IMR-90 (cell line): ENCODE data around the gene CNTNAP3. TPM values are rescaled to one million over a fixed set of nuclear protein-coding genes. Genes with fewer than 3 reads are reported as not detected.
"Not testable (repeated sequence)": the region's sequence is repeated elsewhere in the genome, so short reads cannot be mapped to it uniquely, and the experiment has no call there.

ENCODE experiments used
- ATAC-seq: fragments of 200-7000 bp; cut with Tn5 transposase; 2 replicates; pipeline ENCODE4 v1.9.1; 2020; ENCODE audit warnings: low read depth, mild to moderate bottlenecking, moderate library complexity
- BruUV-seq: library from RNA; stranded (reverse); fragments of 400-500 nt; replicated peaks from 2 replicates; lab custom pipeline; 2021; lab: Mats Ljungman, UMichigan
- CTCF ChIA-PET: fragments of 300-600 bp; formaldehyde crosslinking; extraction: SDS; loops from one replicate; lab custom pipeline; 2021; ENCODE audit warnings: antibody characterized with exemption; lab: Yijun Ruan, JAX
- POLR2A ChIA-PET: fragments of 300-600 bp; sonication (Branson Sonifier 250); formaldehyde crosslinking; loops from one replicate; lab custom pipeline; 2022; ENCODE audit warnings: antibody characterized with exemption; ENCODE audit not compliant: unreplicated experiment; lab: Charles Lee
- DNase-seq: peaks from one replicate; pipeline ENCODE4 v3.0.0; 2013
- H2AFZ ChIP-seq: replicated peaks from 2 replicates; pipeline ENCODE3; 2013; ENCODE audit warnings: low read length, mild to moderate bottlenecking; ENCODE audit not compliant: poor library complexity
- H2AK5ac ChIP-seq: 2 replicates; pipeline ENCODE4 v1.6.1; 2013; ENCODE audit warnings: low read depth, low read length, inconsistent platforms
- H2AK9ac ChIP-seq: replicated peaks from 2 replicates; pipeline ENCODE3; 2013; ENCODE audit warnings: mild to moderate bottlenecking, low read depth, low read length, moderate library complexity; ENCODE audit not compliant: poor library complexity
- H2BK120ac ChIP-seq: 2 replicates; pipeline ENCODE4 v1.6.1; 2013; ENCODE audit warnings: low read depth, low read length, inconsistent platforms
- H2BK15ac ChIP-seq: 3 replicates; pipeline ENCODE4 v1.6.1; 2013; ENCODE audit warnings: low read depth, low read length, inconsistent platforms
- H2BK20ac ChIP-seq: 2 replicates; pipeline ENCODE4 v1.6.1; 2013; ENCODE audit warnings: low read depth, mild to moderate bottlenecking, inconsistent platforms, low read length, moderate library complexity
- H2BK5ac ChIP-seq: 2 replicates; pipeline ENCODE4 v1.6.1; 2013; ENCODE audit warnings: mild to moderate bottlenecking, low read depth, low read length, inconsistent platforms; ENCODE audit not compliant: poor library complexity, severe bottlenecking
- H3K14ac ChIP-seq: replicated peaks from 2 replicates; pipeline ENCODE4 v1.6.1; 2013; ENCODE audit warnings: low read depth, low read length, inconsistent platforms
- H3K18ac ChIP-seq: 2 replicates; pipeline ENCODE4 v1.6.1; 2013; ENCODE audit warnings: low read depth, low read length, control low read depth
- H3K23ac ChIP-seq: 2 replicates; pipeline ENCODE4 v1.6.1; 2013; ENCODE audit warnings: low read depth, low read length, inconsistent platforms
- H3K27ac ChIP-seq: 2 replicates; pipeline ENCODE4 v1.5.1; 2013; ENCODE audit warnings: mild to moderate bottlenecking, control low read depth, low read length; ENCODE audit not compliant: insufficient read depth
- H3K27me3 ChIP-seq: 2 replicates; pipeline ENCODE4 v1.6.1; 2013; ENCODE audit warnings: low read length; ENCODE audit not compliant: control insufficient read depth, insufficient read depth
- H3K36me3 ChIP-seq: 2 replicates; pipeline ENCODE4 v1.6.1; 2013; ENCODE audit warnings: low read length, mixed read lengths; ENCODE audit not compliant: control insufficient read depth, insufficient read depth
- H3K4ac ChIP-seq: 2 replicates; pipeline ENCODE4 v1.6.1; 2013; ENCODE audit warnings: low read depth, low read length, inconsistent platforms
- H3K4me1 ChIP-seq: 2 replicates; pipeline ENCODE4 v1.6.1; 2013; ENCODE audit warnings: low read length, mixed read lengths; ENCODE audit not compliant: control insufficient read depth, insufficient read depth
- H3K4me2 ChIP-seq: 2 replicates; pipeline ENCODE4 v1.6.1; 2013; ENCODE audit warnings: low read depth, mild to moderate bottlenecking, control low read depth, low read length, moderate library complexity
- H3K4me3 ChIP-seq: 2 replicates; pipeline ENCODE4 v1.5.1; 2013; ENCODE audit warnings: low read depth, mild to moderate bottlenecking, control low read depth, low read length, moderate library complexity; ENCODE audit not compliant: insufficient read depth
- H3K56ac ChIP-seq: 2 replicates; pipeline ENCODE4 v1.6.1; 2013; ENCODE audit warnings: low read length, inconsistent platforms; ENCODE audit not compliant: insufficient read depth; ENCODE audit errors: extremely low read depth
- H3K79me1 ChIP-seq, 2 experiments: 2 replicates each; pipeline ENCODE4 v1.6.1; 2013; ENCODE audit warnings: low read length in 2 of 2, inconsistent platforms in 1 of 2, low read depth in 1 of 2
- H3K9ac ChIP-seq: 2 replicates; pipeline ENCODE4 v1.6.1; 2013; ENCODE audit warnings: low read depth, low read length, control low read depth
- H3K9me1 ChIP-seq: 2 replicates; pipeline ENCODE4 v1.6.1; 2013; ENCODE audit warnings: low read length, inconsistent platforms; ENCODE audit not compliant: insufficient read depth
- H3K9me3 ChIP-seq: 2 replicates; pipeline ENCODE4 v1.6.1; 2013; ENCODE audit warnings: low read length; ENCODE audit not compliant: control insufficient read depth, insufficient read depth
- H4K20me1 ChIP-seq: 2 replicates; pipeline ENCODE4 v1.6.1; 2013; ENCODE audit warnings: low read length, inconsistent platforms; ENCODE audit not compliant: insufficient read depth
- H4K5ac ChIP-seq: 2 replicates; pipeline ENCODE4 v1.6.1; 2013; ENCODE audit warnings: mild to moderate bottlenecking, low read depth, low read length, control low read depth
- H4K8ac ChIP-seq, 2 experiments: 2 replicates each; pipeline ENCODE4 v1.6.1; 2013; ENCODE audit warnings: low read depth in 2 of 2, low read length in 2 of 2, control low read depth in 1 of 2, inconsistent platforms in 1 of 2
- H4K91ac ChIP-seq: 2 replicates; pipeline ENCODE4 v1.6.1; 2013; ENCODE audit warnings: low read depth, low read length, inconsistent platforms; ENCODE audit not compliant: insufficient read depth
- WGBS, 2 experiments: methylation state at CpG; one replicate each; pipeline versions ENCODE4 v1.1.5 to v1.1.7; 2013; ENCODE audit warnings: missing lambda C conversion rate in 2 of 2; ENCODE audit not compliant: insufficient read length in 1 of 2; ENCODE audit errors: extremely low coverage in 2 of 2; 5-methylcytosine and 5-hydroxymethylcytosine counted together
- dilution Hi-C: fragments of 300-500 bp; cut with HindIII; formaldehyde crosslinking; loops from one replicate; pipeline ENCODE4 v1.14.3; 2018; ENCODE audit warnings: low sequenced_read_pairs; ENCODE audit not compliant: unreplicated experiment
- in situ Hi-C: fragments of 300-500 bp; cut with MboI; formaldehyde crosslinking; loops from 3 replicates; pipeline ENCODE4 v1.14.3; 2019; ENCODE audit warnings: low sequenced_read_pairs, inconsistent platforms, mixed read lengths
- intact Hi-C: fragments of 100-400 bp; cut with micrococcal nuclease; formaldehyde crosslinking; loops from 2 replicates; pipeline ENCODE4 v1.10.0; 2022
- polyA plus RNA-seq, 3 experiments: library from polyadenylated mRNA; depleted of rRNA; stranded (reverse); fragments of >200 nt; gene quantifications; 2 replicates each; pipeline ENCODE4 v1.2.3, GENCODE V29; 2012; ENCODE audit warnings: low replicate concordance in 1 of 3
- total RNA-seq: library from RNA; depleted of rRNA; stranded (reverse); fragments of >200 nt; gene quantifications from 2 replicates; pipeline ENCODE4 v1.2.3, GENCODE V29; 2012

The CNTNAP3 gene
- total and polyA plus RNA-seq, 2 of the 4 experiments (the other 2 are of a cell fraction) = 0.90 to 1.2 TPM

DNA sequence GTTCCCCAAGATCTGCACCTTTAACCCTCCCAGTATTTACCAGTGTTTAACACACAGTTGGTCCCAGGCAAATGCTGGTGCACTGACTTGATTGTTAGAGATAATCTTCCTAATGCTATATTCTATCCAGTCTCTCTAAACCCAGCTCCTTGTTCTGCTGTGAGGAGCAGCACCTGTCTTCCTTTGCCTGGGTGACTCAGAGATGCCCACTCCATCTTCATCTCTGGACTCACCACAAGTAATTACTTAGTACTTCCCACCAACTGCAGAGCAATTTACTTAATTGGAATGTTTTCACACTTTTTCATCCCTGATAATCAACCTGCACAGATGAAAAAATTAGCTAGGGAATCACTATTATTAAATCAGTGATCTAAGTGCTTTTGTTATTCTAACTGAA, 87.6 kb downstream of the CNTNAP3 start:
- H3K79me1 ChIP-seq, H3K4me1 ChIP-seq, ATAC-seq, H4K8ac ChIP-seq, H3K27me3 ChIP-seq, H3K56ac ChIP-seq, intact Hi-C loops, H3K9ac ChIP-seq, H4K20me1 ChIP-seq, H2BK20ac ChIP-seq, H2AK5ac ChIP-seq, in situ Hi-C loops, H3K9me3 ChIP-seq, H2AFZ ChIP-seq, H3K18ac ChIP-seq, DNase-seq, H2AK9ac ChIP-seq, CTCF ChIA-PET, H3K4me3 ChIP-seq, BruUV-seq, H3K9me1 ChIP-seq, H3K14ac ChIP-seq, dilution Hi-C loops, H3K4me2 ChIP-seq, H4K5ac ChIP-seq, H3K27ac ChIP-seq, H2BK5ac ChIP-seq, H3K23ac ChIP-seq, POLR2A ChIA-PET, H3K4ac ChIP-seq, H2BK120ac ChIP-seq, H4K91ac ChIP-seq, H3K36me3 ChIP-seq, H2BK15ac ChIP-seq: not testable (repeated sequence)

DNA sequence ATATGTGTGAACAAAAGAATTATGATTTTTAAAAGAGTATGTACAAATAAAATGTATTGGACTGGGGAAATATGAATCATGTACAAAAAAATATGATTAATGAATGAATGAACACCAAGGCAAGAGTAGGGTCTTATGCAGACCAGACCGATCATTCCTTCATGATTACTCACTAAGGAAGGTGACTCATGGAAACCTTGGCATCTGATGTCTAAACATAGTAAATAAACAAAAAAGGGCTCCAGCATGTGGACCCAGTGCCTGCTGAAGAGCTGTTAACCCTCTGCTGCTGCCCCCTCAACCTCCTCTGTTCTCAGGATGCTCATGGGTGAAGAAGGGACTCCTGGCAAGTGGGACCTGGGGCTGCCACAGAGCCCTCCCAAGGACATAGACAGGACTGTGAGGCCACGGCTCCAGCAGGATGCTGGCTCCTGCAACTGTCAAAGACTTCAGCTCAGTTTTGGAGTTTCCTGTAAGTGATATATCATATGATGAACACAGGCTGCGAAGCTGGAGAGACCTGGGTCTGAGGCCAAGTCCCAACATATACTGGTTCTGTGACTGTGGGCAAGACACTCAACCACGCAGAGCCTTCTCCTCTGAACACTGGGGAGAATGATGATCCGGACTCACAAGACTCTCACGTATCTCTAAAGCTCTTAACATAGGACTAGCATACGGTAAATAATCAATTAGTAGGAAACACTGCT, 89.8 kb downstream of the CNTNAP3 start:
- H3K9me3 ChIP-seq, H3K27ac ChIP-seq, H3K27me3 ChIP-seq, H4K20me1 ChIP-seq, H2AK5ac ChIP-seq, H2AFZ ChIP-seq, H2AK9ac ChIP-seq, BruUV-seq, H3K56ac ChIP-seq, ATAC-seq, H2BK5ac ChIP-seq, DNase-seq, H3K4ac ChIP-seq, H3K4me1 ChIP-seq, dilution Hi-C loops, H3K4me3 ChIP-seq, POLR2A ChIA-PET, H3K23ac ChIP-seq, H4K91ac ChIP-seq, H2BK15ac ChIP-seq, CTCF ChIA-PET, H3K18ac ChIP-seq, H3K14ac ChIP-seq, H3K4me2 ChIP-seq, H2BK120ac ChIP-seq, H4K5ac ChIP-seq, H3K36me3 ChIP-seq, H3K9me1 ChIP-seq, H3K79me1 ChIP-seq, H4K8ac ChIP-seq, in situ Hi-C loops, intact Hi-C loops, H3K9ac ChIP-seq, H2BK20ac ChIP-seq: not testable (repeated sequence)
- WGBS, 2 experiments = no CpG with 5 or more reads among the region's 7 CpGs
